ENCODE data around the gene SFT2D3. TPM values are rescaled to one million over a fixed set of nuclear protein-coding genes. Genes with fewer than 3 reads are reported as not detected.
A peak's percentile ranks its signal among the peaks of the same experiment; 100 is the strongest.

The SFT2D3 gene
- total and polyA plus RNA-seq, 2 of the 13 experiments (the other 11 are each of a cell fraction or from before 2014, with no cell fraction given) = 8.3 to 9.4 TPM

DNA sequence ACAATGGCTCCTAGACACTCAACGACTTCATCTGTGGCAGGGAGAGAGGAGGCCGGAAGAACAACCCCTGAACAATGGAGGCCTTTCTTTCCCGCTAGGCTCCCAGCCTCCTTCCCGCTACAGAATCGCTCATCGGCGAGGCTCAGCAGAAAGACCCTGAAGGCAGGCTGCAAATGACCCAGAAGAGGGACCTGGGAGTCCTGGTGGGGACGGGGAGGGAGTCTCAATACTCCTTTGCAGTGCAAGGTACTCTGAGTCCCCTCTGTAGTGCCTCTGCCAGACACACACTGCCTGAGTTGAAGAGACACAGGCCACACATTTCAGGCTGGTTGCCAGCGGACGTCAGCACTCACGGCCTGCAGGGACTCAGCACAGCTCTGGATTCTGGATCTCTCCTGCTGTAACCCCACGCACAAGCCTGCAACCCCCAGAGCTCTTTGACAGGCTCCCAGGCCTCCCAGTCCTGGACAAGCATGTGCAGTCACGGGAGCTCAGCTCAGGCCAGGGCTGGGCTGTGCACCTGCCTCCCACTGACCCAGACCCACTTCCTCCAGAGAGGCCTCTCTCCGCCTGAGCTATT is 49.2 kb upstream of the SFT2D3 start (continued):
- TF ChIP-seq, protein P1, sequence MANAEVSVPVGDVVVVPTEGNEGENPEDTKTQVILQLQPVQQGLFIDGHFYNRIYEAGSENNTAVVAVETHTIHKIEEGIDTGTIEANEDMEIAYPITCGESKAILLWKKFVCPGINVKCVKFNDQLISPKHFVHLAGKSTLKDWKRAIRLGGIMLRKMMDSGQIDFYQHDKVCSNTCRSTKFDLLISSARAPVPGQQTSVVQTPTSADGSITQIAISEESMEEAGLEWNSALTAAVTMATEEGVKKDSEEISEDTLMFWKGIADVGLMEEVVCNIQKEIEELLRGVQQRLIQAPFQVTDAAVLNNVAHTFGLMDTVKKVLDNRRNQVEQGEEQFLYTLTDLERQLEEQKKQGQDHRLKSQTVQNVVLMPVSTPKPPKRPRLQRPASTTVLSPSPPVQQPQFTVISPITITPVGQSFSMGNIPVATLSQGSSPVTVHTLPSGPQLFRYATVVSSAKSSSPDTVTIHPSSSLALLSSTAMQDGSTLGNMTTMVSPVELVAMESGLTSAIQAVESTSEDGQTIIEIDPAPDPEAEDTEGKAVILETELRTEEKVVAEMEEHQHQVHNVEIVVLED (CRISPR knock-in tag; IDR thresholded peaks at IDR 0.05; ENCODE audit: borderline replicate concordance) = no peak
- peak; percentile 75 for TF ChIP-seq ZFX (CRISPR knock-in tag; IDR thresholded peaks at IDR 0.05; ENCODE audit: low read depth)
- TF ChIP-seq MAZ (IDR thresholded peaks at IDR 0.05; ENCODE audit: borderline replicate concordance, low read depth, low read length) = no peak
- no peak for TF ChIP-seq MAZ (CRISPR knock-in tag; IDR thresholded peaks at IDR 0.05; ENCODE audit: low read depth)
- TF ChIP-seq STAT5B (CRISPR knock-in tag; IDR thresholded peaks at IDR 0.05) = no peak
- TF ChIP-seq ZNF317 (CRISPR knock-in tag; IDR thresholded peaks at IDR 0.05) = no peak
- 0 out of 2 replicates have a peak, but pooled peaks have one; percentile 51 for TF ChIP-seq ZNF558 (CRISPR knock-in tag; IDR thresholded peaks at IDR 0.05; ENCODE audit: borderline replicate concordance)
- TF ChIP-seq, protein P2, sequence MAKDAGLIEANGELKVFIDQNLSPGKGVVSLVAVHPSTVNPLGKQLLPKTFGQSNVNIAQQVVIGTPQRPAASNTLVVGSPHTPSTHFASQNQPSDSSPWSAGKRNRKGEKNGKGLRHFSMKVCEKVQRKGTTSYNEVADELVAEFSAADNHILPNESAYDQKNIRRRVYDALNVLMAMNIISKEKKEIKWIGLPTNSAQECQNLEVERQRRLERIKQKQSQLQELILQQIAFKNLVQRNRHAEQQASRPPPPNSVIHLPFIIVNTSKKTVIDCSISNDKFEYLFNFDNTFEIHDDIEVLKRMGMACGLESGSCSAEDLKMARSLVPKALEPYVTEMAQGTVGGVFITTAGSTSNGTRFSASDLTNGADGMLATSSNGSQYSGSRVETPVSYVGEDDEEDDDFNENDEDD (CRISPR knock-in tag; IDR thresholded peaks at IDR 0.05; ENCODE audit: borderline replicate concordance) = peak; percentile 72; the same call in 1 of the 2 replicates
- TF ChIP-seq ZNF883 (CRISPR knock-in tag; IDR thresholded peaks at IDR 0.05; ENCODE audit: not compliant biosample characterization) = peak; percentile 12
- 0 out of 2 replicates have a peak, but pooled peaks have one; percentile 72 for TF ChIP-seq ZNF446 (CRISPR knock-in tag; IDR thresholded peaks at IDR 0.05)
- TF ChIP-seq HNRNPK (IDR thresholded peaks at IDR 0.05; ENCODE audit: low read depth, low read length, poor library complexity, severe bottlenecking) = no peak
- peak; percentile 20 for TF ChIP-seq MED8 (CRISPR knock-in tag; IDR thresholded peaks at IDR 0.05; ENCODE audit: insufficient replicate concordance)
- 0 out of 2 replicates have a peak, but pooled peaks have one; percentile 18 for TF ChIP-seq ZFY (CRISPR knock-in tag; IDR thresholded peaks at IDR 0.05)
- TF ChIP-seq, protein P3, sequence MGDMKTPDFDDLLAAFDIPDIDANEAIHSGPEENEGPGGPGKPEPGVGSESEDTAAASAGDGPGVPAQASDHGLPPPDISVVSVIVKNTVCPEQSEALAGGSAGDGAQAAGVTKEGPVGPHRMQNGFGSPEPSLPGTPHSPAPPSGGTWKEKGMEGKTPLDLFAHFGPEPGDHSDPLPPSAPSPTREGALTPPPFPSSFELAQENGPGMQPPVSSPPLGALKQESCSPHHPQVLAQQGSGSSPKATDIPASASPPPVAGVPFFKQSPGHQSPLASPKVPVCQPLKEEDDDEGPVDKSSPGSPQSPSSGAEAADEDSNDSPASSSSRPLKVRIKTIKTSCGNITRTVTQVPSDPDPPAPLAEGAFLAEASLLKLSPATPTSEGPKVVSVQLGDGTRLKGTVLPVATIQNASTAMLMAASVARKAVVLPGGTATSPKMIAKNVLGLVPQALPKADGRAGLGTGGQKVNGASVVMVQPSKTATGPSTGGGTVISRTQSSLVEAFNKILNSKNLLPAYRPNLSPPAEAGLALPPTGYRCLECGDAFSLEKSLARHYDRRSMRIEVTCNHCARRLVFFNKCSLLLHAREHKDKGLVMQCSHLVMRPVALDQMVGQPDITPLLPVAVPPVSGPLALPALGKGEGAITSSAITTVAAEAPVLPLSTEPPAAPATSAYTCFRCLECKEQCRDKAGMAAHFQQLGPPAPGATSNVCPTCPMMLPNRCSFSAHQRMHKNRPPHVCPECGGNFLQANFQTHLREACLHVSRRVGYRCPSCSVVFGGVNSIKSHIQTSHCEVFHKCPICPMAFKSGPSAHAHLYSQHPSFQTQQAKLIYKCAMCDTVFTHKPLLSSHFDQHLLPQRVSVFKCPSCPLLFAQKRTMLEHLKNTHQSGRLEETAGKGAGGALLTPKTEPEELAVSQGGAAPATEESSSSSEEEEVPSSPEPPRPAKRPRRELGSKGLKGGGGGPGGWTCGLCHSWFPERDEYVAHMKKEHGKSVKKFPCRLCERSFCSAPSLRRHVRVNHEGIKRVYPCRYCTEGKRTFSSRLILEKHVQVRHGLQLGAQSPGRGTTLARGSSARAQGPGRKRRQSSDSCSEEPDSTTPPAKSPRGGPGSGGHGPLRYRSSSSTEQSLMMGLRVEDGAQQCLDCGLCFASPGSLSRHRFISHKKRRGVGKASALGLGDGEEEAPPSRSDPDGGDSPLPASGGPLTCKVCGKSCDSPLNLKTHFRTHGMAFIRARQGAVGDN (CRISPR knock-in tag; IDR thresholded peaks at IDR 0.05) = peak; percentile 74
- TF ChIP-seq, protein P4, sequence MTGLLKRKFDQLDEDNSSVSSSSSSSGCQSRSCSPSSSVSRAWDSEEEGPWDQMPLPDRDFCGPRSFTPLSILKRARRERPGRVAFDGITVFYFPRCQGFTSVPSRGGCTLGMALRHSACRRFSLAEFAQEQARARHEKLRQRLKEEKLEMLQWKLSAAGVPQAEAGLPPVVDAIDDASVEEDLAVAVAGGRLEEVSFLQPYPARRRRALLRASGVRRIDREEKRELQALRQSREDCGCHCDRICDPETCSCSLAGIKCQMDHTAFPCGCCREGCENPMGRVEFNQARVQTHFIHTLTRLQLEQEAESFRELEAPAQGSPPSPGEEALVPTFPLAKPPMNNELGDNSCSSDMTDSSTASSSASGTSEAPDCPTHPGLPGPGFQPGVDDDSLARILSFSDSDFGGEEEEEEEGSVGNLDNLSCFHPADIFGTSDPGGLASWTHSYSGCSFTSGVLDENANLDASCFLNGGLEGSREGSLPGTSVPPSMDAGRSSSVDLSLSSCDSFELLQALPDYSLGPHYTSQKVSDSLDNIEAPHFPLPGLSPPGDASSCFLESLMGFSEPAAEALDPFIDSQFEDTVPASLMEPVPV (CRISPR knock-in tag; IDR thresholded peaks at IDR 0.05) = 0 out of 2 replicates have a peak, but pooled peaks have one; percentile 62
- TF ChIP-seq, protein P5, sequence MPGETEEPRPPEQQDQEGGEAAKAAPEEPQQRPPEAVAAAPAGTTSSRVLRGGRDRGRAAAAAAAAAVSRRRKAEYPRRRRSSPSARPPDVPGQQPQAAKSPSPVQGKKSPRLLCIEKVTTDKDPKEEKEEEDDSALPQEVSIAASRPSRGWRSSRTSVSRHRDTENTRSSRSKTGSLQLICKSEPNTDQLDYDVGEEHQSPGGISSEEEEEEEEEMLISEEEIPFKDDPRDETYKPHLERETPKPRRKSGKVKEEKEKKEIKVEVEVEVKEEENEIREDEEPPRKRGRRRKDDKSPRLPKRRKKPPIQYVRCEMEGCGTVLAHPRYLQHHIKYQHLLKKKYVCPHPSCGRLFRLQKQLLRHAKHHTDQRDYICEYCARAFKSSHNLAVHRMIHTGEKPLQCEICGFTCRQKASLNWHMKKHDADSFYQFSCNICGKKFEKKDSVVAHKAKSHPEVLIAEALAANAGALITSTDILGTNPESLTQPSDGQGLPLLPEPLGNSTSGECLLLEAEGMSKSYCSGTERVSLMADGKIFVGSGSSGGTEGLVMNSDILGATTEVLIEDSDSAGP (CRISPR knock-in tag; IDR thresholded peaks at IDR 0.05; ENCODE audit: borderline replicate concordance) = peak; percentile 54; the same call in 1 of the 2 replicates

Data from HepG2 (cell line).